Astrocyte (in vitro differentiated cells and primary cell): ENCODE data around the gene TNMD. TPM values are rescaled to one million over a fixed set of nuclear protein-coding genes. Genes with fewer than 3 reads are reported as not detected.

Experiments used
- DNase-seq: peaks from one replicate; pipeline ENCODE4 v3.0.0-alpha.2; 2010; ENCODE audit warnings: low read depth
- FAIRE-seq: peaks from 2 replicates; lab custom pipeline; 2011; peaks lifted over from hg19 to GRCh38; lab: Jason Lieb, UNC
- H2AFZ ChIP-seq: 2 replicates; pipeline ENCODE4 v1.6.0; 2012; ENCODE audit warnings: low read depth, low read length, inconsistent platforms
- H3K27ac ChIP-seq: 2 replicates; pipeline ENCODE4 v1.5.1; 2011; ENCODE audit warnings: low read depth, low read length, inconsistent platforms
- H3K27me3 ChIP-seq: 2 replicates; pipeline ENCODE4 v1.6.0; 2011; ENCODE audit warnings: low read length, inconsistent platforms; ENCODE audit not compliant: insufficient read depth
- H3K36me3 ChIP-seq: 2 replicates; pipeline ENCODE4 v1.5.1; 2011; ENCODE audit warnings: low read length, inconsistent platforms; ENCODE audit not compliant: insufficient read depth
- H3K4me1 ChIP-seq: 2 replicates; pipeline ENCODE4 v1.5.1; 2011; ENCODE audit warnings: low read length, inconsistent platforms; ENCODE audit not compliant: insufficient read depth
- H3K4me2 ChIP-seq: 2 replicates; pipeline ENCODE4 v1.6.0; 2012; ENCODE audit warnings: low read length, inconsistent platforms
- H3K4me3 ChIP-seq: 2 replicates; pipeline ENCODE4 v1.5.1; 2011; ENCODE audit warnings: low read depth, mild to moderate bottlenecking, low read length, inconsistent platforms; ENCODE audit not compliant: insufficient read depth
- H3K79me2 ChIP-seq: 2 replicates; pipeline ENCODE4 v1.6.0; 2012; ENCODE audit warnings: mild to moderate bottlenecking, low read length, inconsistent platforms; ENCODE audit not compliant: insufficient read depth
- H3K9ac ChIP-seq: 2 replicates; pipeline ENCODE4 v1.6.0; 2012; ENCODE audit warnings: mild to moderate bottlenecking, low read length, inconsistent platforms
- H3K9me3 ChIP-seq: 2 replicates; pipeline ENCODE4 v1.5.1; 2012; ENCODE audit warnings: low read depth, mild to moderate bottlenecking, low read length, inconsistent platforms; ENCODE audit not compliant: insufficient read depth
- H4K20me1 ChIP-seq: 2 replicates; pipeline ENCODE4 v1.6.0; 2012; ENCODE audit warnings: low read length, inconsistent platforms; ENCODE audit not compliant: insufficient read depth
- H3K27ac Mint-ChIP-seq: one replicate; pipeline ENCODE4 v1.8.0; 2021; ENCODE audit warnings: mild to moderate bottlenecking, mixed read lengths; ENCODE audit not compliant: unreplicated experiment
- H3K27me3 Mint-ChIP-seq: one replicate; pipeline ENCODE4 v1.8.0; 2021; ENCODE audit warnings: low read depth, mixed read lengths; ENCODE audit not compliant: unreplicated experiment
- H3K36me3 Mint-ChIP-seq: one replicate; pipeline ENCODE4 v1.8.0; 2021; ENCODE audit warnings: low read depth, mixed read lengths; ENCODE audit not compliant: unreplicated experiment
- H3K4me1 Mint-ChIP-seq: one replicate; pipeline ENCODE4 v1.8.0; 2021; ENCODE audit warnings: low read depth, mixed read lengths; ENCODE audit not compliant: unreplicated experiment
- H3K4me3 Mint-ChIP-seq: one replicate; pipeline ENCODE4 v1.8.0; 2021; ENCODE audit warnings: mild to moderate bottlenecking, moderate library complexity, mixed read lengths; ENCODE audit not compliant: unreplicated experiment
- H3K9me3 Mint-ChIP-seq: one replicate; pipeline ENCODE4 v1.8.0; 2021; ENCODE audit warnings: mild to moderate bottlenecking, mixed read lengths; ENCODE audit not compliant: unreplicated experiment
- EZH2 ChIP-seq: IDR thresholded peaks from 2 replicates; pipeline ENCODE4 v1.6.1; 2012; ENCODE audit warnings: mild to moderate bottlenecking, low read length, inconsistent platforms; ENCODE audit not compliant: insufficient read depth
- total RNA-seq: library from RNA; stranded (reverse); gene quantifications from 2 replicates; pipeline ENCODE4 v1.2.1, GENCODE V29; 2021
- TF ChIP-seq, protein P1 (sequence below): IDR thresholded peaks from 2 replicates; pipeline ENCODE4 v1.5.1; 2011; ENCODE audit warnings: low read depth, mild to moderate bottlenecking, inconsistent platforms, low read length, moderate library complexity; ENCODE audit not compliant: insufficient read depth

The TNMD gene
- total RNA-seq, 1 donor from 2014 or later = not detected

DNA sequence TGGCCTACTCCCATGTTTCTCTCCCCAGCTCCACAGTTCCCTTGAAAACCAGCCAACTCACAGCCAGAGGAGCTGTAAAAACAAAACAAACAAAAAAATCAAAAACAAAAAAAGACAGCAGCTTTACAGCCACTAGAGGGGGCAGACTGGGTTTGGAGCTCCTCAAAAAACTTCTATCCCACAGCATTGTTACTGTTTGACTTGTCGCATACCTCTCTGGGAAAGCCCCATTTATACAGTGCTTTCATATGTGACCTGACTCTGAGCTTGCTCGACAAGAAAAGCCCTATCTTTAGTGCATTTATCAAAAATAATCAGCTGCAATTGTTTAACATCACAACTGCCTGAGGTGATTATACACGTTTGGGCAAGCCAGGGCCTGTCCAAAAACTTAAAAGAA, 30.3 kb downstream of the TNMD start:
- H3K79me2 ChIP-seq = no peaks in the 10 kb centered on the region
- TF ChIP-seq EZH2 = no peak
- TF ChIP-seq, protein P1, sequence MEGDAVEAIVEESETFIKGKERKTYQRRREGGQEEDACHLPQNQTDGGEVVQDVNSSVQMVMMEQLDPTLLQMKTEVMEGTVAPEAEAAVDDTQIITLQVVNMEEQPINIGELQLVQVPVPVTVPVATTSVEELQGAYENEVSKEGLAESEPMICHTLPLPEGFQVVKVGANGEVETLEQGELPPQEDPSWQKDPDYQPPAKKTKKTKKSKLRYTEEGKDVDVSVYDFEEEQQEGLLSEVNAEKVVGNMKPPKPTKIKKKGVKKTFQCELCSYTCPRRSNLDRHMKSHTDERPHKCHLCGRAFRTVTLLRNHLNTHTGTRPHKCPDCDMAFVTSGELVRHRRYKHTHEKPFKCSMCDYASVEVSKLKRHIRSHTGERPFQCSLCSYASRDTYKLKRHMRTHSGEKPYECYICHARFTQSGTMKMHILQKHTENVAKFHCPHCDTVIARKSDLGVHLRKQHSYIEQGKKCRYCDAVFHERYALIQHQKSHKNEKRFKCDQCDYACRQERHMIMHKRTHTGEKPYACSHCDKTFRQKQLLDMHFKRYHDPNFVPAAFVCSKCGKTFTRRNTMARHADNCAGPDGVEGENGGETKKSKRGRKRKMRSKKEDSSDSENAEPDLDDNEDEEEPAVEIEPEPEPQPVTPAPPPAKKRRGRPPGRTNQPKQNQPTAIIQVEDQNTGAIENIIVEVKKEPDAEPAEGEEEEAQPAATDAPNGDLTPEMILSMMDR = peak; percentile 50
- peak overlapping the region; percentile 11 for H3K4me2 ChIP-seq
- H3K4me1 ChIP-seq = peaks cover 2% of the 10 kb centered on the region
- H3K9me3 Mint-ChIP-seq = no peaks in the 10 kb centered on the region
- no peak overlapping the region for H3K27ac ChIP-seq
- H3K36me3 ChIP-seq = no peaks in the 10 kb centered on the region
- H3K27me3 ChIP-seq = no peaks in the 10 kb centered on the region
- H3K9me3 ChIP-seq = no peaks in the 10 kb centered on the region
- FAIRE-seq = no peak
- peak overlapping the region; percentile 62 for H3K27ac Mint-ChIP-seq
- peaks cover 2% of the 10 kb centered on the region for H3K4me1 Mint-ChIP-seq
- no peaks in the 10 kb centered on the region for H3K27me3 Mint-ChIP-seq
- no peak overlapping the region for H3K4me3 ChIP-seq
- no peak overlapping the region for H3K9ac ChIP-seq
- H3K4me3 Mint-ChIP-seq = no peak overlapping the region
- no peaks in the 10 kb centered on the region for H3K36me3 Mint-ChIP-seq
- H4K20me1 ChIP-seq = no peaks in the 10 kb centered on the region
- H2AFZ ChIP-seq = no peak overlapping the region
- peak; percentile 57 for DNase-seq

DNA sequence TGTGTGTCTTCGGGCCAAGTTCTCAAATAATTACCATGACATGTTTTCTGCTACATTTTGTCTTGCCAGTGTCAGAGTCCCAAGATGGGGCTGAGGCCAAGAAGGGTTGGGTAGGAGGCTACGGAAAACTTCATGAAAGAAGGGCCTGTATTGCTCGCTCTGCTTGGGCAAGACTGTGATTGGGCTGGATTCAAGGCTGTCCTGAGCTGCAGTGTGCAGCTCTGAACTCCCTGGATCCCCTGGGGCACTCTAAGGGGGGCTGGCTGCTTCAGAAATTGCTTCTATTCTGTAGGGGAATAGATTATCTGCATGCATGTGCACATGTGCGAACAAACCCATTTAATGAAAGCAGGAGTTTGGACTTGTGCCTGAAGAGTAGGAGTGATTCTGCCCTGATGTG, 38.3 kb downstream of the TNMD start:
- no peaks in the 10 kb centered on the region for H3K9me3 ChIP-seq
- H3K79me2 ChIP-seq = no peaks in the 10 kb centered on the region
- H3K4me3 ChIP-seq = no peak overlapping the region
- H3K36me3 ChIP-seq = no peaks in the 10 kb centered on the region
- H4K20me1 ChIP-seq = no peaks in the 10 kb centered on the region
- H3K36me3 Mint-ChIP-seq = no peaks in the 10 kb centered on the region
- H3K4me1 ChIP-seq = no peaks in the 10 kb centered on the region
- TF ChIP-seq, protein P1 = no peak
- TF ChIP-seq EZH2 = no peak
- H3K9me3 Mint-ChIP-seq = peaks cover 1% of the 10 kb centered on the region
- DNase-seq (no peak), FAIRE-seq (no peak)
- no peaks in the 10 kb centered on the region for H3K27me3 Mint-ChIP-seq
- H3K4me3 Mint-ChIP-seq = no peak overlapping the region
- no peak overlapping the region for H2AFZ ChIP-seq
- H3K27ac Mint-ChIP-seq = no peak overlapping the region
- peaks cover 6% of the 10 kb centered on the region for H3K4me1 Mint-ChIP-seq
- H3K9ac ChIP-seq = no peak overlapping the region
- no peak overlapping the region for H3K4me2 ChIP-seq
- no peaks in the 10 kb centered on the region for H3K27me3 ChIP-seq
- no peak overlapping the region for H3K27ac ChIP-seq

DNA sequence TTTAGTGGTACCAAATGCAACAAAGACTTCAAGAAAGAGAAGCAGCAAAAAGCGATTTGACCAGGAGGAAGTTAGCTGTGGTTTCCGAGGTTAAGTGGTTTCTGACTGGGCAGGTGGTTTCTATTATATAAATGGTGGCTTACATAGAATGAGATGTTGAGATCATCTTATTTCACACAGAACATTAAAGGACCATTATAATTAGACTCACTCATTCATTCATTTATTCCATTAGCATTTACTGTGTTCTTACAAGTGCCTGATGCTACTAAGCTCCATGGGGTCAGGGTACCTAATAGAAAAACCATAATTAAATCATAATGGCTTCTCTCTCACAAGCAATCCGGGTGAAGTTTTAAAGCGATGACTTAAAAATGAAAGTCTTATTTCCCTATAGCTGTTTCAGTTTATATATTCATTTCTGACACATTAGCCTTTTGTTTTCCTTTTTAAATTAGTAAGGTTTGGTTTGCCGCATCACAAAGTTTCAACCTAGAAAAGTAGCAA, 41.3 kb downstream of the TNMD start:
- H3K4me2 ChIP-seq = no peak overlapping the region
- no peak overlapping the region for H3K4me3 Mint-ChIP-seq
- H3K9ac ChIP-seq = no peak overlapping the region
- H3K27me3 Mint-ChIP-seq = no peaks in the 10 kb centered on the region
- FAIRE-seq (peak; percentile 96), DNase-seq (peak; percentile 39)
- no peaks in the 10 kb centered on the region for H3K27me3 ChIP-seq
- H3K79me2 ChIP-seq = no peaks in the 10 kb centered on the region
- no peaks in the 10 kb centered on the region for H4K20me1 ChIP-seq
- no peak for TF ChIP-seq EZH2
- TF ChIP-seq, protein P1 = no peak
- H3K4me1 ChIP-seq = no peaks in the 10 kb centered on the region
- no peaks in the 10 kb centered on the region for H3K36me3 ChIP-seq
- H2AFZ ChIP-seq = no peak overlapping the region
- no peaks in the 10 kb centered on the region for H3K36me3 Mint-ChIP-seq
- no peak overlapping the region for H3K4me3 ChIP-seq
- H3K4me1 Mint-ChIP-seq = peaks cover 6% of the 10 kb centered on the region
- no peaks in the 10 kb centered on the region for H3K9me3 ChIP-seq
- H3K27ac Mint-ChIP-seq = no peak overlapping the region
- H3K9me3 Mint-ChIP-seq = peaks cover 1% of the 10 kb centered on the region
- no peak overlapping the region for H3K27ac ChIP-seq
